Memory B cell (primary cell): ENCODE measurements around the gene AIG1.
"Not testable (repeated sequence)": the region's sequence is repeated elsewhere in the genome, so short reads cannot be mapped to it uniquely, and the experiment has no call there.

Experiments used
- ATAC-seq: fragments of 150-1000 bp; cut with Tn5 transposase; 2 replicates; pipeline ENCODE4 v1.10.0; 2021; ENCODE audit warnings: low read depth, mild to moderate bottlenecking, moderate library complexity
- DNase-seq, 2 donors: peaks; one replicate each; pipeline ENCODE4 v3.0.0; 2022; ENCODE audit warnings: low spot score in 2 of 2
- H3K27ac Mint-ChIP-seq: one replicate; pipeline ENCODE4 v1.8.0; 2022; ENCODE audit warnings: mild to moderate bottlenecking, moderate library complexity, mixed read lengths
- H3K27me3 Mint-ChIP-seq: one replicate; pipeline ENCODE4 v1.8.0; 2022; ENCODE audit warnings: mixed read lengths
- H3K36me3 Mint-ChIP-seq: one replicate; pipeline ENCODE4 v1.8.0; 2022; ENCODE audit warnings: mild to moderate bottlenecking, mixed read lengths
- H3K4me1 Mint-ChIP-seq: one replicate; pipeline ENCODE4 v1.8.0; 2022; ENCODE audit warnings: mixed read lengths
- H3K4me3 Mint-ChIP-seq: one replicate; pipeline ENCODE4 v1.8.0; 2022; ENCODE audit warnings: mild to moderate bottlenecking, moderate library complexity, mixed read lengths
- H3K9me3 Mint-ChIP-seq: one replicate; pipeline ENCODE4 v1.8.0; 2022; ENCODE audit warnings: mixed read lengths

The AIG1 gene

GRCh38 chr6:143345477-143345876, 284.8 kb downstream of the AIG1 start:
- H3K27me3 Mint-ChIP-seq, result not testable (repeated sequence)

DNA sequence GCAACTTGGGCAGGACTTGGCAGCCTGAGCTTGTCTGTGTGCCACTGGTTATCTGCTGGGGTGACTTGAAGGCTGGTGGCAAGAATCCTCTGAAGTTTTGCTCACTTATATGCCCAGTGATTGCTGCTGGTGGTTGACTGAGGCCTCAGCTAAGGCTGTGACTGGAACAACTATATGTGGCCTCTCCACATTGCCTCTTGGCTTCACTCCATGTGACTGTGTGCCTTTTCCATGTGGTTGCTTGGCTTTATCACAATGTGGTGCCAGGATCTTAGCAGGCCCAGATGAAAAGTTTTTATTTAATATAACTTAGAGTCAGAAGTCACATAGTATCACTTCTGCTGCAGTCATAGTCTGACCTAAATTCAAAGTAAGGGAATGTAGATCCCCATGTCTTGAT, 285.3 kb downstream of the AIG1 start:
- no peak for ATAC-seq
- H3K36me3 Mint-ChIP-seq, result peaks cover 2% of the 10 kb centered on the region
- no peak overlapping the region for H3K4me3 Mint-ChIP-seq
- no peaks in the 10 kb centered on the region for H3K4me1 Mint-ChIP-seq
- DNase-seq, result no peak
- no peak overlapping the region for H3K27ac Mint-ChIP-seq
- H3K9me3 Mint-ChIP-seq, result peaks cover 5% of the 10 kb centered on the region
- no peaks in the 10 kb centered on the region for H3K27me3 Mint-ChIP-seq

More at GRCh38 chr6:143345477-143345876, 284.8 kb downstream of the AIG1 start:
- not testable (repeated sequence) for H3K4me3 Mint-ChIP-seq, H3K36me3 Mint-ChIP-seq, DNase-seq, H3K27ac Mint-ChIP-seq, ATAC-seq, H3K4me1 Mint-ChIP-seq, H3K9me3 Mint-ChIP-seq

DNA sequence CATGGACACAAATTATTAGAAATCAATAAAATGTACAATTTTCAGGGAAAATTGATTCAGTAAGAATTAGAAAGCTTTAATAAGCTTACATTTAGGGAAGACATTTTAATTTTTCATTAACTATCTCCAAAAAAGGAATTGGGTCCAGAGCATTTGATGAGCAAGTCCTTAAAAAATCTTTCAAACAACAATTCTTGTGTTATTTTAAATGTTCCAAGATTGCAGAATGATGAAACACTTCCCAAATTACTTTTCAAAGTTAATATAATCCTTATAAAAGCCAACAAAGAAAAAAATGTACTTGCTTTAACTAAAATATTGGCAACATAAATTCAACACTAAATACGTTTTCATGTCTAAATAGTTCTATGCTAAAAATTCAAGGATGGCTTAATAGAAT, 287.8 kb downstream of the AIG1 start:
- DNase-seq, result no peak
- Mint-ChIP-seq H3K4me3 (no peak overlapping the region), H3K9me3 (peaks cover 9% of the 10 kb centered on the region), H3K27ac (no peak overlapping the region), H3K4me1 (no peaks in the 10 kb centered on the region), H3K36me3 (peaks cover 7% of the 10 kb centered on the region), H3K27me3 (no peaks in the 10 kb centered on the region)
- ATAC-seq, result no peak

- no peak for DNase-seq
- Mint-ChIP-seq H3K27me3 (no peaks in the 10 kb centered on the region), H3K4me1 (no peaks in the 10 kb centered on the region), H3K27ac (no peak overlapping the region), H3K9me3 (peaks cover 12% of the 10 kb centered on the region), H3K4me3 (no peak overlapping the region), H3K36me3 (peaks cover 11% of the 10 kb centered on the region)
- ATAC-seq, result no peak
These were observed 288.8 kb downstream of the AIG1 start for GRCh38 chr6:143349530-143349929.

DNA sequence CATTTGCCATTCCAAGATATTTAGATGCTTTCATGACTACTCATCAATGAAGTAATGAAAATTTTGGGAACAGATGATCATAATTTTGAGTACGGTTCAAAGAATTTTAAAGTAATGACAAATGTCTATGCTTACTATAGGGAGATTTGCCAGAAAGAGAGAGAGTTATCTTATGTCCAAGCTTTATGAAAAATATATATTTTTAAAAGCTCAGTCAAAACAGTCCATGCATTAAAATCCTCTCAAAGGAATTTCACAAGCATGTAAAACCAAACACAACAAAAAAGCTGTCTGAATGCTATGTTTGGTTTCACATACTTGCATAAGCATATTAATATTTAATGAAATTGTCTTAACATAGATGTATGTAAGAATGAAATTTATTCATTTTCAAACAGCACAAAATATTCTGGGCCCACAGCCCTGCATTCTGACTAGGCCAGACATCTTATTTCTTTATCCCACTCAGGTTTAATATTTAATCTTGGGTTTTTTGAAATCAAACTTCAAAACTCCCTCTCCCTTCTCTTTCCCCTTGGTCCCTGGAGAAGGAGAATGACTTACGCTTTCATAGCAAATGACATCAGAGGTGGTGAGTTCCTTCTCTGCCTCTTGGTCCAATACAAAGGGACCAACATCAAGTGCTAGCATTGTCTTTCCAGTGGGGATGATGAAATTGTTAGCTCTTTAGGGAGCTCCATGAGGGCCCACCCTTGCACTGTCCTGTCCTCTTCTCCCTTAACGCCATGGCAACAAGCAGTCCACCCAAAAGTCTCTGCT, 295.6 kb downstream of the AIG1 start:
- Mint-ChIP-seq H3K36me3 (peaks cover 16% of the 10 kb centered on the region), H3K4me1 (no peaks in the 10 kb centered on the region), H3K9me3 (peaks cover 10% of the 10 kb centered on the region), H3K27ac (no peak overlapping the region), H3K27me3 (peaks cover 4% of the 10 kb centered on the region), H3K4me3 (no peak overlapping the region)
- DNase-seq, result no peak
- ATAC-seq, result no peak

- Mint-ChIP-seq H3K4me1 (no peaks in the 10 kb centered on the region), H3K36me3 (peaks cover 11% of the 10 kb centered on the region)
- no peak for ATAC-seq
These were observed 296.5 kb downstream of the AIG1 start for GRCh38 chr6:143357152-143357551.

GRCh38 chr6:143357561-143358255, 297.0 kb downstream of the AIG1 start:
- H3K27me3 Mint-ChIP-seq, result peaks cover 4% of the 10 kb centered on the region
- H3K4me1 Mint-ChIP-seq, result no peaks in the 10 kb centered on the region
- no peak overlapping the region for H3K27ac Mint-ChIP-seq
- peaks cover 11% of the 10 kb centered on the region for H3K36me3 Mint-ChIP-seq
- ATAC-seq, result no peak
- no peak overlapping the region for H3K4me3 Mint-ChIP-seq
- DNase-seq, result no peak
- H3K9me3 Mint-ChIP-seq, result peaks cover 8% of the 10 kb centered on the region

More at GRCh38 chr6:143357152-143357551, 296.5 kb downstream of the AIG1 start:
- Mint-ChIP-seq H3K9me3 (peaks cover 8% of the 10 kb centered on the region), H3K4me3 (no peak overlapping the region), H3K27me3 (peaks cover 4% of the 10 kb centered on the region), H3K27ac (no peak overlapping the region)
- no peak for DNase-seq

GRCh38 chr6:143361536-143362191, 301.0 kb downstream of the AIG1 start:
- no peaks in the 10 kb centered on the region for H3K36me3 Mint-ChIP-seq
- H3K4me3 Mint-ChIP-seq, result no peak overlapping the region
- DNase-seq (no peak), ATAC-seq (no peak)
- no peaks in the 10 kb centered on the region for H3K9me3 Mint-ChIP-seq
- peaks cover 4% of the 10 kb centered on the region for H3K27me3 Mint-ChIP-seq
- no peak overlapping the region for H3K27ac Mint-ChIP-seq
- no peaks in the 10 kb centered on the region for H3K4me1 Mint-ChIP-seq

GRCh38 chr6:143362192-143362558, 301.5 kb downstream of the AIG1 start:
- Mint-ChIP-seq H3K4me1 (no peaks in the 10 kb centered on the region), H3K36me3 (no peaks in the 10 kb centered on the region), H3K4me3 (no peak overlapping the region), H3K27me3 (peaks cover 2% of the 10 kb centered on the region), H3K27ac (no peak overlapping the region), H3K9me3 (no peaks in the 10 kb centered on the region)
- ATAC-seq (no peak), DNase-seq (no peak)

GRCh38 chr6:143363299-143363698, 302.6 kb downstream of the AIG1 start:
- peaks cover 2% of the 10 kb centered on the region for H3K27me3 Mint-ChIP-seq
- no peak overlapping the region for H3K4me3 Mint-ChIP-seq
- no peaks in the 10 kb centered on the region for H3K4me1 Mint-ChIP-seq
- DNase-seq, result no peak
- no peaks in the 10 kb centered on the region for H3K9me3 Mint-ChIP-seq
- no peak overlapping the region for H3K27ac Mint-ChIP-seq
- no peaks in the 10 kb centered on the region for H3K36me3 Mint-ChIP-seq
- no peak for ATAC-seq

GRCh38 chr6:143368426-143368825, 307.7 kb downstream of the AIG1 start:
- DNase-seq (no peak), ATAC-seq (no peak)
- Mint-ChIP-seq H3K4me1 (no peaks in the 10 kb centered on the region), H3K4me3 (no peak overlapping the region), H3K27ac (no peak overlapping the region), H3K9me3 (no peaks in the 10 kb centered on the region), H3K27me3 (peaks cover 6% of the 10 kb centered on the region), H3K36me3 (no peaks in the 10 kb centered on the region)

DNA sequence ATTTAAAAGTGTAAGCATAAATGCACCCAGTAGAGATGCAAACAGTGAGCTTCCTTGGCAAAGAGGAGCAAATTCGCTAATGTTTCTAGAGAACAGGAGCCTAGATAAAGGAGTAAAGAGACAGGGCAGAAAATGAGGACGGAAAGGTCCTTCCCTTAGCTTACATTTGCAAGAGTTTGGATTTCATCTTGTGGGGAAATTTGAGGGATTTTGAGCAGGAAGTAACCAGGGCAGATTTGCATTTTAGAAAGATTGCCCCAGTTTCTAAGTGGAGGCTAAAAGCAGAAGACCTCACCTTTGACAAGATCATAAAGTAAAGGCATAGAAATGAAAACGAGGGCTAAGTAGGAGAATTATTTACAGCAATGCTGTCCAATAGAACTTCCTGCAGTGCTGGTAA, 309.3 kb downstream of the AIG1 start:
- no peaks in the 10 kb centered on the region for H3K9me3 Mint-ChIP-seq
- DNase-seq, result no peak

DNA sequence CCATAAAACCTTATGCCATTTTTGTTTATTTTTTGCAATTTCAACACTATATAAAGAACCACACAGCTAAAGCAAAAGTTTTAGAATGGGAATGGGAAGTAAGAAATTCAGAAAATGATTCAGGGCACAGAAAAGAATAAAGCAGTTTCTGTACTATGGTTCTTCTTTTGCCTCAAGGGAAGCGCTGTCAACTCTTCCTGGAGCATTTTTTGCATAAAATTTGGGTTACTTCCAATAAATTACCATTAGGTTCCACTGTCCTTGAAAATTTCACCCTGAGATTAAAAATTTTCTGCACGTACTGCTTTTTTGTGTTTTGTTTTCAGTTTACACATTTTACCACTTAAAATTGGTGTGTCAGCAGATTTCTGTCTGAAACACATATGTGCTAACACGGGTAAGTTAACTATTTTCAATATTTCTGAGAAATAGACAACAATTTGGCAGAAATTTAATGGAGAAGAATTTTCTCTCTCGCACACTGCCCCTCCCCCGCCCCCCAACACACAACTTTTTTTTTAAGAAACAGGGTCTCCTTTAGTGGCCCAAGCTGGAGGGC, 310.2 kb downstream of the AIG1 start:
- DNase-seq, result no peak
- H3K27ac Mint-ChIP-seq, result no peak overlapping the region
- H3K9me3 Mint-ChIP-seq, result peaks cover 1% of the 10 kb centered on the region

More for the DNA sequence above, 309.3 kb downstream of the AIG1 start:
- no peak for ATAC-seq
- no peak overlapping the region for H3K4me3 Mint-ChIP-seq
- H3K27me3 Mint-ChIP-seq, result peaks cover 6% of the 10 kb centered on the region
- no peak overlapping the region for H3K27ac Mint-ChIP-seq
- H3K4me1 Mint-ChIP-seq, result no peaks in the 10 kb centered on the region
- no peaks in the 10 kb centered on the region for H3K36me3 Mint-ChIP-seq

More for the DNA sequence above, 310.2 kb downstream of the AIG1 start:
- ATAC-seq, result no peak
- peaks cover 7% of the 10 kb centered on the region for H3K27me3 Mint-ChIP-seq
- H3K4me3 Mint-ChIP-seq, result no peak overlapping the region
- peaks cover 2% of the 10 kb centered on the region for H3K4me1 Mint-ChIP-seq
- H3K36me3 Mint-ChIP-seq, result peaks cover 2% of the 10 kb centered on the region
